Smooth muscle cell of the brain vasculature (primary cell): Measurements from ENCODE around the gene AMBRA1.
"Not testable (repeated sequence)": the region's sequence is repeated elsewhere in the genome, so short reads cannot be mapped to it uniquely, and the experiment has no call there.

Source experiments
- DNase-seq: peaks from one replicate; pipeline ENCODE4 v3.0.0-alpha.2; 2012; ENCODE audit warnings: low read depth, low spot score

The AMBRA1 gene

GRCh38 chr11:46383404-46383758 is 210.4 kb downstream of the AMBRA1 start:
- DNase-seq = no peak

- no peak for DNase-seq
Measured at GRCh38 chr11:46382646-46383403, 211.0 kb downstream of the AMBRA1 start.

DNA sequence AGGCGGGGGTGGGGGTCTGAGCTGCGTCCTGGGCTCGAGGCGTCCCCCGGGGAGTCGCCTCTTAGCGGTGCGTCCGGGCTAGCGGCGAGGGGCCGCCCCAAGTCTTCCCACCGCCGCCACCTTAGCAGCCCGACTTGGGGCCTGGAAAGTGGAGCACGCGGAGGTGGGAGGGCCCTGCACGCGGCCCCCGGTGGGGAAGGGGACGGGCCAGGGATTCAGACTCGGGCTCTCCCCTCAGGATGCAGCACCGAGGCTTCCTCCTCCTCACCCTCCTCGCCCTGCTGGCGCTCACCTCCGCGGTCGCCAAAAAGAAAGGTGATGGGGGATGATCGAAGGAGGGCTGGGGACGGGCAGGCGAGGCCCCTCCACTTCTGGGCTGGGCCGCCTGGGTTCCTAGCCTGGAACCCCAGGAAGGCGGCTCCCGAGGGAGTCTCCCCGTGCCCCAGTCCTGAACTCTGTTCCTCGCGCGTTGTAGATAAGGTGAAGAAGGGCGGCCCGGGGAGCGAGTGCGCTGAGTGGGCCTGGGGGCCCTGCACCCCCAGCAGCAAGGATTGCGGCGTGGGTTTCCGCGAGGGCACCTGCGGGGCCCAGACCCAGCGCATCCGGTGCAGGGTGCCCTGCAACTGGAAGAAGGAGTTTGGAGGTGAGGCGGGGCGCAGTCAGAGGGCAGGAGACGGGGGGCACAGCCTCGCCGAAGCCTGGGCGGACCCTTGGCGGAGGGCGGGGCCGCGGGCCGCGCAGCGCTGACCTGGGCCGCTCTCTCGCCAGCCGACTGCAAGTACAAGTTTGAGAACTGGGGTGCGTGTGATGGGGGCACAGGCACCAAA is 211.8 kb downstream of the AMBRA1 start:
- no peak for DNase-seq

DNA sequence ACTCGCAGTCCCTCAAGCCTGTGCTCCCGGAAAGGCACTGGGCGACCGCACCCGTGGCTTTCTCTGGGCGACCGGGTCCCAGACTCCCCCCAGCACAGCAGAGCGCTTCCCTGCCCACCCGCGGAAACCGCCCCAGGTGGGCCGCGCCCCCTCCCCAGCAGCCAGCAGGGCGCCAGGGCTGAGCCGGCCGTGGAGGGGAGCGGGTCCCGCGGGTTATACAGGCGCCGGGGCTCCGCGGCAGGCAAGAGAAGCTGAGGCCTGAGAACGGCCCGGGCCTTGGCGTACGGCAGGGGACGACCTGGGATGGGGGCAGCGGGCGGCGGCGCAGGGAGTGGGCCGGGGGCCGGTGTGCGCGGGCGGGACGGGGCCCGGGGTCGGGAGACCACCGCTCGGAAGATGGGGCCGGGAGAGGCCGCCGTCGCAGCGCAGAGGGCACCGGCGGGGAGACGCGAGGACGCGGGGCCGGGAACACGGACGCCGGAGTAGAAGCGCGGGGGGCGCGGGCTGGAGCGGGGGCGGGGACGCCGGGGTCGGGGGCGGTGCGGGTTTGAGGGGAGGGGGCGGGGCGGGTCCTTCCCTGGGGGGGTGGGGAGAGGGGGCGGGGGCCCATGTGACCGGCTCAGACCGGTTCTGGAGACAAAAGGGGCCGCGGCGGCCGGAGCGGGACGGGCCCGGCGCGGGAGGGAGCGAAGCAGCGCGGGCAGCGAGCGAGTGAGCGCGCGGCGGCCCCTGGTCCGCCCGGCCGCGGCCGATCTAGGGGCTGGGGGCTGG is 212.6 kb downstream of the AMBRA1 start, which contains the start of gene MDK:
TSS of gene MDK (plus strand) at position 622 of the 771 bp plus-strand sequence. CDS start 389 bp downstream, outside the sequence.
- DNase-seq = no peak

- DNase-seq = no peak
Measured at GRCh38 chr11:46380340-46381047, 213.3 kb downstream of the AMBRA1 start.

GRCh38 chr11:46379482-46380293 is 214.1 kb downstream of the AMBRA1 start:
- DNase-seq = not testable (repeated sequence)

- no peak for DNase-seq
Measured at GRCh38 chr11:46378811-46379481, 214.9 kb downstream of the AMBRA1 start.

DNA sequence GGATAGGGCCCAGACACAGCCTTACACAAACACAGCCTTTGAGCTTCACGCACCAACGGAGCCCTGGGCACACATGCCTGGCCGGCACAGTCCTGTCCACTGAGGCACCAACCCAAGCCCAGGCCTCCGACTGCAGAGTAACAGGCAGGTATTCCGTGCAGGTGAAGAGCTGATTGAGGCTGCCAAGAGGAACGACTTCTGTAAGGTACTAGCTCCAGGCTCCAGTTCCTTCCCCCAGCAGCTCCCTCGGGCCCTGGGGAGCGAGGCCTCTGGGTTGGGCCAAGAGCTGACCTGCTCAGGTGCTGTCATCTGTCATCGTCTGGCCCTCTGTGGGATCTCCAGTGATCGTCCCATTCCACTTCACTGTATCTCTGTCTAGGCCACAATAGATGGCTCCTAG is 215.5 kb downstream of the AMBRA1 start:
- DNase-seq = no peak

GRCh38 chr11:46377831-46378230 is 216.0 kb downstream of the AMBRA1 start:
- DNase-seq = no peak

- no peak for DNase-seq
Measured at GRCh38 chr11:46377290-46377689, 216.5 kb downstream of the AMBRA1 start.

- DNase-seq = no peak
Measured at GRCh38 chr11:46376258-46377050, 217.4 kb downstream of the AMBRA1 start.

- no peak for DNase-seq
Measured at GRCh38 chr11:46375392-46376101, 218.3 kb downstream of the AMBRA1 start.

- DNase-seq = no peak
Measured at GRCh38 chr11:46374815-46375214, 219.0 kb downstream of the AMBRA1 start.

DNA sequence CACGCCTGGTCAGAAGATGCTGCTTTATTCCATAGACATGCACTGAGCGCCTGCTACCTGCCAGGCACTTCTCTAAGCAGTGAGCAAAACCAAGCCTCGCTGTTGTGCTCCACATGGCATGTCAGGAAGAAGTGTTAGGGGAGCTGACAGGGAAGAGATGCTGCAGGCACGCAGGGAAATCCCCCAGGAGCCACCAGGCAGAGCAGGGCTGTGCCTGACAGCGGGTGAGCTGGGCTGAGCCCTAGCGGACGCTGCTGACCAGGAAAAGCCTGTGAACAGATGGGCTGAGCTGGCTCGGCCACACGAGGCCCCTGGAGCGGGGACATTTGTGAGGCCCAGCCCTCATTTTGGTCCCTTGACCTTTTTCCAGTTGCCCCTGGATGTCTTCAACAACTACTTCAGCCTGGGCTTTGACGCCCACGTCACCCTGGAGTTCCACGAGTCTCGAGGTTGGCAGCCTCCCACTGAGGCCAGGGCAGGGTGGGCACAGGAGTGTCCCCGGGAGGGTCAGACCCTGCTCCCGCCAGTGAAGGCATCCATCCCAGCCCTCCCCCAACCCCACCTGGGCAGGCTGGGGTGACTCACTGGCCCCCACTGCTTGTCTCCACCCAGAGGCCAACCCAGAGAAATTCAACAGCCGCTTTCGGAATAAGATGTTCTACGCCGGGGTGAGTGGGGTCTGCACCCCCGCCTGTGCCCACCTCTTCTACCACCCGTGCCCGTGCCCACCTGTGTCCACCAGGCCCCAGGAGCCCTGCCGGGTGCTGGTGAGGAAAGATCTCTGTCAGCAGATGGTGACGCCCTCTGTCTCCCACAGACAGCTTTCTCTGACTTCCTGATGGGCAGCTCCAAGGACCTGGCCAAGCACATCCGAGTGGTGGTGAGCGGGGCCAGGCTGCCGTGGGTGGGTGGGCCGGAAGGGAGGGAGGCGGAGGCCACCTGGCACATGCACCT is 219.8 kb downstream of the AMBRA1 start:
- no peak for DNase-seq

- DNase-seq = not testable (repeated sequence)
Measured at GRCh38 chr11:46372501-46372900, 221.3 kb downstream of the AMBRA1 start.

DNA sequence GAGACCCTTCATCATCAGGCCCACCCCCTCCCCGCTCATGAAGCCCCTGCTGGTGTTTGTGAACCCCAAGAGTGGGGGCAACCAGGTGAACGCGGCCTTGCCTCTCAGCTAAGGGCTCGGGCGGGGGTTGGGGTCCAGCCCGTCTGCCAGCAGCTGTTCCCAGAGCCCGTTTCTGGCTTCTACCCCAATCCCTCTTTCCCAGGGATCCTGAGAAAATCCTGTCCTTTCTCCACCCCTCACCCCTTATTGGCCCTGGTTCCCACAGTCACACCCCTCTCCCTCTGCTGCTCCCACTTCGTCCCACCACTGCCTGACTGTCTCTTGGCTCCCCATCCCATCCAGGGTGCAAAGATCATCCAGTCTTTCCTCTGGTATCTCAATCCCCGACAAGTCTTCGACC is 221.7 kb downstream of the AMBRA1 start:
- DNase-seq = no peak

DNA sequence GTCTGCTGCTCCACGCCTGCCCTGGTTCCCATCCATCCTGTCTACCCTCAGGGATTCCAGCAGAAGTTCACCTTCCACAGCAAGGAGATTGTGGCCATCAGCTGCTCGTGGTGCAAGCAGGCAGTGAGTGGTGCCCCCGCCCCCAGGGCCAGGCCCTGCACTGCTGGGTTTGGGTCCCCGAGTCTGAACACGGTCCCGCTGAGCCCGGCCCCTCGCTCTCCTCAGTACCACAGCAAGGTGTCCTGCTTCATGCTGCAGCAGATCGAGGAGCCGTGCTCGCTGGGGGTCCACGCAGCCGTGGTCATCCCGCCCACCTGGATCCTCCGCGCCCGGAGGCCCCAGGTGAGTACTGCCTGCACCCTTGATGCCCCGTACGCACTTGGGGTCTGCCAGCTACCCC is 222.6 kb downstream of the AMBRA1 start:
- DNase-seq = not testable (repeated sequence)
